AG10803 (cell line): Measurements from ENCODE around the gene TRIM72.
"Not testable (repeated sequence)": the region's sequence is repeated elsewhere in the genome, so short reads cannot be mapped to it uniquely, and the experiment has no call there.

Experiments
- DNase-seq: peaks from one replicate; pipeline ENCODE4 v3.0.0; 2010; ENCODE audit warnings: low read depth
- H3K4me3 ChIP-seq: 2 replicates; pipeline ENCODE4 v1.5.1; 2011; ENCODE audit warnings: mild to moderate bottlenecking, low read length, control low read depth
- TF ChIP-seq, protein P1 (sequence below): conservative IDR thresholded peaks from 2 replicates; pipeline ENCODE4 v1.5.1; 2011; ENCODE audit warnings: mild to moderate bottlenecking, low read length, control low read depth, inconsistent platforms

TRIM72 gene

DNA sequence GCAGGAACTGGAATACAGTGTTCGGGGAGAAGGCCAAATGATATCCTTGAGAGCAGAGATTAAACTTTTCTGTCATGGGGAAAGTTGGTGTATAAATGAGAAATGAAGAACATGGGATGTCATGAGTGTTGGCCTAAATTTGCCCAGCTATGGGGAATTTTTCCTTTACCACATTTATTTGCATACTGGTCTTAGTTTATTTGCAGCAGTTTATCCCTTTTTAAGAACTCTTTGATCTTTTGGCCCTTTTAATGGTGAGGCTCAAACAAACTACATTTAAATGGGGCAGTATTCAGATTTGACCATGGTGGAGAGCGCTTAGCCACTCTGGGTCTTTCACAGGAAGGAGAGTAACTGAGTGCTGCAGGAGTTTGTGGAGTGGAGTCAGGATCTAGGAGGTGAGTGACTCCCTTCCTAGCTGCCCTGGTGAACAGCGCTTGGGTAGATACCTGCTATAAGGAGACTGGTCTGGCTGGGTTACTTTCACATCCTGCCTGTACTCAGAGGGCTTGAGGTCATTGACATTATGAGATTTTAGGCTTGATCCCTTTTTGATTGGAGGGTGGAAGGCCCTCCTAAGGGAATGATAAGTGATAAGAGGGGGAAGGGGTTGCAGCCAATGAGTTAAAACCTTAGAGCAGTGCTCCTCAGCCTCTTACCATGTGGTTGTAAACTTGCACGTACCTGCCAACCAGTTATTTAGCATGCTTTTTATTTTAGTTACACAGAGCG is 22.1 kb upstream of the TRIM72 start:
- DNase-seq, result no peak
- TF ChIP-seq, protein P1, sequence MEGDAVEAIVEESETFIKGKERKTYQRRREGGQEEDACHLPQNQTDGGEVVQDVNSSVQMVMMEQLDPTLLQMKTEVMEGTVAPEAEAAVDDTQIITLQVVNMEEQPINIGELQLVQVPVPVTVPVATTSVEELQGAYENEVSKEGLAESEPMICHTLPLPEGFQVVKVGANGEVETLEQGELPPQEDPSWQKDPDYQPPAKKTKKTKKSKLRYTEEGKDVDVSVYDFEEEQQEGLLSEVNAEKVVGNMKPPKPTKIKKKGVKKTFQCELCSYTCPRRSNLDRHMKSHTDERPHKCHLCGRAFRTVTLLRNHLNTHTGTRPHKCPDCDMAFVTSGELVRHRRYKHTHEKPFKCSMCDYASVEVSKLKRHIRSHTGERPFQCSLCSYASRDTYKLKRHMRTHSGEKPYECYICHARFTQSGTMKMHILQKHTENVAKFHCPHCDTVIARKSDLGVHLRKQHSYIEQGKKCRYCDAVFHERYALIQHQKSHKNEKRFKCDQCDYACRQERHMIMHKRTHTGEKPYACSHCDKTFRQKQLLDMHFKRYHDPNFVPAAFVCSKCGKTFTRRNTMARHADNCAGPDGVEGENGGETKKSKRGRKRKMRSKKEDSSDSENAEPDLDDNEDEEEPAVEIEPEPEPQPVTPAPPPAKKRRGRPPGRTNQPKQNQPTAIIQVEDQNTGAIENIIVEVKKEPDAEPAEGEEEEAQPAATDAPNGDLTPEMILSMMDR, result no peak
- no peak overlapping the region for H3K4me3 ChIP-seq

DNA sequence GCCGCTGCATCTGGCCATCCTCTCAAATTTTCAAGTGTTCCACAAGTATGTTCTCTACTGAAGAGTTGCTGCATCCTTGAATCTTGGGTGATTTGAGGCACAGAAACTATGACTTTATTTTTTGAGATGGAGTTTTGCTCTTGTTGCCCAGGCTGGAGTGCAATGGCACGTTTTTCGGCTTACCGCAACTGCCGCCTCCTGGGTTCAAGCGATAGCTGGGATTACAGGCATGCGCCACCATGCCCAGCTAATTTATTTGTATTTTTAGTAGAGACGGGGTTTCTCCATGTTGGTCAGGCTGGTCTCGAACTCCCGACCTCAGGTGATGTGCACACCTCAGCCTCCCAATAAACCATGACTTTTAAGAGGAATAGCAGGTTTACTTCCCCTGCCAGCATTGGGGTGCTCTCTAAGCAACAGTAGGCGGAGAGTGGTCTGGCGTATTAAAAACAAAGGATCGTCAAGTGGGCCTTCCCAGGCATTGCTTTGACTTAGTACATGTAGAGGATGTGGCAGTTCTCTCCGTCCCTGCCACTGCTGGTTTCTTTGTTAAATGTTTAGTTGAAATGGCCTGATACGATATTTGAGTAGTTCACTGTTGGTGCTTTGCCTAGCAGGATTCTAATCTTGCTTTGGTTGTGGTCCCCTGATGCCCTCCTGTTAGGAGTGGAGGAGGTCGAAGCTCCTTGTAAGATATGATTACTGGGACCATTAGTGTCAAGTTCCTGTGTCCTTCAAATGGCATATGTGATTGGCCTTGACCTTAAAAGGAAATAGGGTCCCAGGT is 20.9 kb upstream of the TRIM72 start:
- no peak for DNase-seq
- no peak overlapping the region for H3K4me3 ChIP-seq
- TF ChIP-seq, protein P1, result no peak

DNA sequence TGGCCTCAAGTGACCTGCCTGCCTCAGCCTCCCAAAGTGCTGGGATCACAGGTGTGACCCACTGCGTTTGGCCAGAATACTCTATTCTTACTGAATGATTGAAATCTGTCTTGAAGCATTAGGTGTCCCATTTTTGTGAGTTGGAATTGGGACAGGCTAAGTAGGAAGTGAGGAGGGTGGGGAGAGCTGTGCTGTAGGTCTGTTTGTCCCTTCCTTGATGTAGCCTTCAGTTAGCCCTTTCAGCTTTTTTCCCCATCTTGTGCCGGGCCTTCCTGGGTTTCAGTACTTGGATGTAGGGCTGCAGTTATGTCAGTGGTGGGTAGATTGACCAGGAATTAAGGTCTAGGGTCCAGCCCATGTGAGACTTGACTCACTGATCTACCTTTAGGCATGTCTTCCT is 20.0 kb upstream of the TRIM72 start:
- TF ChIP-seq, protein P1, result no peak
- no peak overlapping the region for H3K4me3 ChIP-seq
- no peak for DNase-seq

DNA sequence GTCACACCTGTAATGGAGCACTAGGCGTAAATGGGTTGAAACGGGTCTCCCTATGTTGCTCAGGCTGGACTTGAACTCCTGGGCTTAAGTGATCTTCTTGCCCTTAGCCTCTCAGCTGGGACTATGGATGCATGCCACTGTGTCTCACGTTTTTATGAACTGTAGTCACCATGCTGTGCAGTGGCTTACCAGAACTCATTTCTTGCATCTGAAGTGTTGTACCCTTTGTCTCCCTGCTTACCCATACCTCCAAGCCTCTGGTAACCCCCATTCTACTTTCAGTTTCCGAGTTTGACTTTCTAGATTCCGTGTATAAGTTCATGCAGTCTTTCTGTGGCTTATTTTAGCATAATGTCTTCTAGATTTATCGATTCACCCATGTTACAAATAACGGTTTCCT is 19.0 kb upstream of the TRIM72 start:
- TF ChIP-seq, protein P1, result no peak

DNA sequence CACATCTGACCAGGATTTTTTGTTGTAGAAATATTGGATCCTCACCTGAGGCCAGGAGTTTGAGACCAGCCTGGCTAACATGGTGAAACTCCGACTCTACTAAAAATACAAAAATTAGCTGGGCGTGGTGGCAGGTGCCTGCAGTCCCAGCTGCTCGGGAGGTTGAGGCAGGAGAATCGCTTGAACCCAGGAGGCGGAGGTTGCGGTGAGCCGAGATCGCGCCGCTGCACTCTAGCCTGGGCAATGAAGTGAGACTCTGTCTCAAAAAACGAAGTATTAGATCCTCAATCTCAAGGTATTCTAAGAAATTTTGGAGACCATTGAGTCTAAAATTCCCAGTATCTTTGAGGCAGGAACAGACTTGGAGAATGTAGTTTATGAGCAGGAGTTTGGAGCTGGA is 18.1 kb upstream of the TRIM72 start:
- DNase-seq, H3K4me3 ChIP-seq: not testable (repeated sequence)

More for the DNA sequence above, 19.0 kb upstream of the TRIM72 start:
- no peak for DNase-seq
- no peak overlapping the region for H3K4me3 ChIP-seq

DNA sequence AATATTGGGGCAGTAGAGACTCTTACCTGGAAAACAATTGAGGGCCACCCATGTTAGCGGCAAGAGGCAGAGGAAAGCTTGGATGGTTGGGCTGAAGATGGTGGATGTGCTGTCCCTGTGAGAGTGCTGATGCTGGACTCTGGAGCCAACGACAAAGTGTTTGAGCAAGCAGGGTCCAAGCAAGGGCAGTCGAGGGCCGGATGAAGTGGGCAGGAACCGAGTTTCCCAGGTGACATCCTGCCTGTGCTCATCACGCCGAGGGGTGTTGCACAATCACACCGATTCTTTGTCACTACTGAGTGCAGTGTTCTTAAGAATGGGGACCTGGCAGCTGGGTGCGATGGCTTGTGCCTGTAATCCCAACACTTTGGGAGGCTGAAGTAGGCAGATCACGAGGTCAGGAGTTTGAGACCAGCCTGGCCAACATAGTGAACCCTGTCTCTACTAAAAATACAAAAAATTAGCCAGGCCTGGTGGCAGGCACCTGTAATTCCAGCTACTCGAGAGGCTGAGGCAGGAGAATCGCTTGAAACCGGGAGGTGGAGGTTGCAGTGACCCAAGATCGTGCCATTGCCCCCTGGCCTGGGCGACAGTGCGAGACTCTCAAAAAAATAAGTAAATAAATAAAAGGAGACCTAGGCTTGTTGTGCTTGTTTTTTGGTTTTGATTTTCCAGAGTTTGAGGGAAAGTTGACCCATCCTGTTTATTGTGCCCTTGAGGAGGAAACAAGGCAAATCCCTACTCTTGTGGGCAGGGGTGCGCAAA is 17.4 kb upstream of the TRIM72 start:
- DNase-seq, result no peak
- H3K4me3 ChIP-seq, result no peak overlapping the region

DNA sequence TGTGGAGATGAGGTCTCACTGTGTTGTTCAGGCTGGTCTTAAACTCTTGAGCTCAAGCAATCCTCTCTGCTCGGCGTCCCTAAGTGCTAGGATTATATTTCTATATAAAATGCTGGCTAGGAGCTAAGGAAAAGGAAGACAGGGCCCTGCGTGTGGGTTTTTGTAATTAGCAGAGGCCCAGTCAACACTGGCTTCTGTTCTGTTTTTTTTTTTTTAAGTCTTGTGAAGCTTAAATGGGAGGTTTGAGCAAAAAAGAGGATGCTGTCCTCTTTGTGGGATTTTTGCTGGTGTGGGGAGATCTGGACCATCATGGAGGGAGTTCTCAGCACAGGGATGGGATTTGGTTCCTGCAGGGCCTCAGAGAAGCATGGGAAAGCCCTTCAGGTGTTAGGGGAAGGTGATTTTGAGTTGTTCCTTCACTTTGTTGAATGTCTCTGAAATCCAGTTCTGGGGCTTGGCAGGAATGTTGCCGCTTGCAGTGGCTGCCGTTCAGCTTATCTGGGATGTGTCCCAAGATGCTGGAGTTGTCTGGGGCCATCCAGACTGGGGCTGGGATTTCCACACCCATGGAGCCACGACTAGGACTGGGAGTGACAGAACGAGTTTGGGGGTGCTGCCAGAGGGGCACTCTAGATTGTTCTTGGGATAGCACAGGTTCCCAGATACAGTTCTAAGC is 15.6 kb upstream of the TRIM72 start:
- H3K4me3 ChIP-seq, result no peak overlapping the region
- DNase-seq, result no peak
- TF ChIP-seq, protein P1, result no peak

More for the DNA sequence above, 17.4 kb upstream of the TRIM72 start:
- TF ChIP-seq, protein P1, result no peak
